VCaP (cell line): ENCODE measurements around the gene SEC14L3.

Source experiments
- H3K27ac ChIP-seq: fragments of 450-650 bp; 2 replicates; pipeline ENCODE4 v1.5.1; 2017
- TF ChIP-seq, protein P1 (sequence below): fragments of 450-650 bp; conservative IDR thresholded peaks from 2 replicates; pipeline ENCODE4 v1.5.1; 2017; ENCODE audit warnings: mild to moderate bottlenecking, moderate library complexity

The SEC14L3 gene

GRCh38 chr22:30441088-30441487 is 30.7 kb downstream of the SEC14L3 start:
- no peak overlapping the region for H3K27ac ChIP-seq
- TF ChIP-seq, protein P1, sequence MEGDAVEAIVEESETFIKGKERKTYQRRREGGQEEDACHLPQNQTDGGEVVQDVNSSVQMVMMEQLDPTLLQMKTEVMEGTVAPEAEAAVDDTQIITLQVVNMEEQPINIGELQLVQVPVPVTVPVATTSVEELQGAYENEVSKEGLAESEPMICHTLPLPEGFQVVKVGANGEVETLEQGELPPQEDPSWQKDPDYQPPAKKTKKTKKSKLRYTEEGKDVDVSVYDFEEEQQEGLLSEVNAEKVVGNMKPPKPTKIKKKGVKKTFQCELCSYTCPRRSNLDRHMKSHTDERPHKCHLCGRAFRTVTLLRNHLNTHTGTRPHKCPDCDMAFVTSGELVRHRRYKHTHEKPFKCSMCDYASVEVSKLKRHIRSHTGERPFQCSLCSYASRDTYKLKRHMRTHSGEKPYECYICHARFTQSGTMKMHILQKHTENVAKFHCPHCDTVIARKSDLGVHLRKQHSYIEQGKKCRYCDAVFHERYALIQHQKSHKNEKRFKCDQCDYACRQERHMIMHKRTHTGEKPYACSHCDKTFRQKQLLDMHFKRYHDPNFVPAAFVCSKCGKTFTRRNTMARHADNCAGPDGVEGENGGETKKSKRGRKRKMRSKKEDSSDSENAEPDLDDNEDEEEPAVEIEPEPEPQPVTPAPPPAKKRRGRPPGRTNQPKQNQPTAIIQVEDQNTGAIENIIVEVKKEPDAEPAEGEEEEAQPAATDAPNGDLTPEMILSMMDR = no peak

- H3K27ac ChIP-seq = no peak overlapping the region
- TF ChIP-seq, protein P1 = no peak
These were observed 32.0 kb downstream of the SEC14L3 start for GRCh38 chr22:30439836-30440235.

DNA sequence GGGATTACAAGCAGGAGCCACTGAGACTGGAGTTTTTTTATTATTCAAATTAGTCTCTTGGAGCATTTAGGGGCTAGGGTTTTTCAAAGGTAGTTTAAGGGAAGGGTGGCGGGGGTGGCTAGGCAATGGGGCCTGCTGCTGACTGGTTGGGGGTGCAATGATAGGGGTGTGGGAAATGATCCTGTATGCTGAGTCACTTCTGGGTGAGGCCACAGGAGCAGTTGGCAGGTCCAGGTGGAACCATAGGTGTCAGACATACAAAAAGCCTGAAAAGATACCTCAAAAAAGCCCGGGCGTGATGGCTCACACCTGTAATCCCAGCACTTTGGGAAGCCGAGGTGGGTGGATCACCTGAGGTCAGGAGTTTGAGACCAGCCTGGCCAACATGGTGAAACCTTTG is 32.6 kb downstream of the SEC14L3 start:
- no peak overlapping the region for H3K27ac ChIP-seq
- TF ChIP-seq, protein P1 = no peak

GRCh38 chr22:30438559-30438958 is 33.3 kb downstream of the SEC14L3 start:
- H3K27ac ChIP-seq = no peak overlapping the region
- TF ChIP-seq, protein P1 = no peak

DNA sequence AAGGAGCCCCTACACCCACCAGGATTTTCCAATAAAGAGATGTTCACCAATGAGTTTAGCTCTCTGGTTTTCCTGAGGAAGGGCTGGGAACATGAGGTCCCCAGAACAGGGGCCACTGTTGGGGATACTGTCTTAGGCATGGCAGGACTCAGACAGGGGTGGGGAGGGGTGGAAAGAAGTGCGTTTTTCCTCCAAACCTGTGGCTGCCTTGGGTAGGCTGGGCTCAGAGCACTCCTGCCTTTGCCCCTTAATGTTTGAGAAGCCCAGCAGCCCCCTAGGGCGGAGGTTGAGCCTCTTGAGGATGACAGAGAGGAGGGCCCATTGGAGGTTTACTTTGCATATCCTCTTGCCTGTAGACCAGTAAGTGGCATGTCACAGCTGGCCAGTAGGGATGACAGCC is 35.6 kb downstream of the SEC14L3 start:
- TF ChIP-seq, protein P1 = no peak
- H3K27ac ChIP-seq = no peak overlapping the region

DNA sequence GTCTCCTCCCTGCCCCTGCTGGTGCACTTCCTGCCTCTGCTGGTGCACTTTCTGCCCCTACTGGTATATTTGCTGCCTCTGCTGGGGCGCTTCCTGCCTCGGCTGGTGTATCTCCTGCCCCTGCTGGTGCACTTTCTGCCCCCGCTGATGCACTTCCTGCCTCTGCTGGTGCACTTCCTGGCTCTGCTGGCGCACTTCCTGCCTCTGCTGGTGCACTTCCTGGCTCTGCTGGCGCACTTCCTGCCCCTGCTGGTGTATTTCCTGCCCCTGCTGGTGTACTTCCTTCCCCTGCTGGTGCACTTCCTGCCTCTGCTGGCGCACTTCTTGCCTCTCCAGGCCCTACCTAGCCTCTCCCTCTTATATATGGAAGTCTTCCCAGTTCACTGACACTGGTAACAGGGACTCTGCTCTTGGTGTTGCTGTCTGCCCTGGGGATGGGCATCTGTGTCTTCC is 36.1 kb downstream of the SEC14L3 start:
- no peak overlapping the region for H3K27ac ChIP-seq
- TF ChIP-seq, protein P1 = no peak

GRCh38 chr22:30434843-30435242 is 37.0 kb downstream of the SEC14L3 start:
- H3K27ac ChIP-seq = no peak overlapping the region
- TF ChIP-seq, protein P1 = no peak
